GM18520 (cell line): Measurements from ENCODE around the gene TPCN2.

Experiments used
- ATAC-seq: cut with Tn5 transposase; IDR thresholded peaks from one replicate; pipeline ENCODE4 v1.9.1; 2021; ENCODE audit not compliant: unreplicated experiment

TPCN2 gene

GRCh38 chr11:69159150-69159852, 110.6 kb downstream of the TPCN2 start:
- ATAC-seq, result no peak

- no peak for ATAC-seq
Measured at GRCh38 chr11:69160296-69161116, 111.8 kb downstream of the TPCN2 start.

GRCh38 chr11:69161117-69161407, 112.3 kb downstream of the TPCN2 start:
- ATAC-seq, result no peak

- no peak for ATAC-seq
Measured at GRCh38 chr11:69162505-69162904, 113.8 kb downstream of the TPCN2 start.

GRCh38 chr11:69163842-69164241, 115.1 kb downstream of the TPCN2 start:
- no peak for ATAC-seq

- ATAC-seq, result no peak
Measured at GRCh38 chr11:69164824-69165223, 116.1 kb downstream of the TPCN2 start.

- no peak for ATAC-seq
Measured at GRCh38 chr11:69165775-69166174, 117.0 kb downstream of the TPCN2 start.

GRCh38 chr11:69166218-69167115, 117.7 kb downstream of the TPCN2 start:
- ATAC-seq, result peak; percentile 81

GRCh38 chr11:69167130-69167915, 118.6 kb downstream of the TPCN2 start:
- ATAC-seq, result no peak

GRCh38 chr11:69167916-69168691, 119.4 kb downstream of the TPCN2 start:
- ATAC-seq, result no peak

GRCh38 chr11:69169479-69169878, 120.7 kb downstream of the TPCN2 start:
- no peak for ATAC-seq

- ATAC-seq, result no peak
Measured at GRCh38 chr11:69170704-69171103, 122.0 kb downstream of the TPCN2 start.

- ATAC-seq, result no peak
Measured at GRCh38 chr11:69171476-69172240, 122.9 kb downstream of the TPCN2 start.

GRCh38 chr11:69172674-69173073, 123.9 kb downstream of the TPCN2 start:
- ATAC-seq, result no peak

- ATAC-seq, result no peak
Measured at GRCh38 chr11:69173331-69173730, 124.6 kb downstream of the TPCN2 start.

GRCh38 chr11:69173925-69174581, 125.3 kb downstream of the TPCN2 start:
- ATAC-seq, result no peak

- no peak for ATAC-seq
Measured at GRCh38 chr11:69174841-69175240, 126.1 kb downstream of the TPCN2 start.

- no peak for ATAC-seq
Measured at GRCh38 chr11:69178819-69179482, 130.2 kb downstream of the TPCN2 start.
